GM15510 (cell line): ENCODE measurements around the gene POLA1.

ENCODE experiments used
- POLR2A ChIP-seq: IDR thresholded peaks from 3 replicates; pipeline ENCODE4 v1.6.1; 2011; ENCODE audit warnings: borderline replicate concordance; ENCODE audit not compliant: insufficient read length; ENCODE audit errors: extremely low read depth

POLA1 gene

DNA sequence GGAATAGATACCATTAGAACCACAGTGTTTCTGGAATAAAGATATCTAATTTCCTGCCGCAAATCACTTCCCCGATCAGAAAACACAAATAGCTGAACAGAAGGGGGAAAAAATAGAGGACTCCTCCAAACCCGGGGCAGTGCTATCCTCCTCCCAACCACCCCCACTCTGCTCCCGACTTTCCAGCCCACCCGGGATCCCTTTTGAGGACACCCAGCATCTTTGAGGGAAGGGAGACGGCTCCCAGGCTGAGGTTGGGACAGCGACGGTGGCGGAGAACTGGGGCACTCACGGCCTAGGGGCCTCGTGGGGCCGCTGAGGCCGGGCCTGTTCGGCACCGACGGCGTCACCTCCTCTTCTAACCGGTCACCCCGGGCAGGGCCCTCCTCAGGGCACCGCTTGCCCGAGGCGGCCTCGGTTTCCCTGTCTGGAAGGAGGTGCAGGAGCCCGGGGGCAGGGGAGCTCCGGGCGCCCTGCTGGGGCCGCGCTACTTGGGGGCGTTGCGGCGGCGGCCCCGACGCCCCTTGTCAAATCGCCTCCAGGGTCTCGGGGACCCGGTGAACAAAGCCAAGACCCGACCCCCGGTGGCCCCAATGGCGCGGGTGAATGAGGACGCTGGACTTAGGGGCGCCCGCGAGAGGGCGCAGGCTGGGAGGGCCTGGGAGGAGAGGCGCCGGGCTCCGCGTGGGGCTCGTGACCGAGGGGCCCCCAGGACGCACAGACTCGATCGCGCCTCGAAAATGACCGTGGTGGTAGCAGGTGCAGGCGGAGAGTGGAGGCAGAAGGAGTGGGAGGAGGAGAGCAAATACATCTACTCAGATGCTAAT, 329.0 kb downstream of the POLA1 start:
- TF ChIP-seq POLR2A = no peak

- no peak for TF ChIP-seq POLR2A
Observed at GRCh38 chrX:25023908-25024307, 330.2 kb downstream of the POLA1 start.

GRCh38 chrX:25025615-25026014, 331.9 kb downstream of the POLA1 start:
- no peak for TF ChIP-seq POLR2A

DNA sequence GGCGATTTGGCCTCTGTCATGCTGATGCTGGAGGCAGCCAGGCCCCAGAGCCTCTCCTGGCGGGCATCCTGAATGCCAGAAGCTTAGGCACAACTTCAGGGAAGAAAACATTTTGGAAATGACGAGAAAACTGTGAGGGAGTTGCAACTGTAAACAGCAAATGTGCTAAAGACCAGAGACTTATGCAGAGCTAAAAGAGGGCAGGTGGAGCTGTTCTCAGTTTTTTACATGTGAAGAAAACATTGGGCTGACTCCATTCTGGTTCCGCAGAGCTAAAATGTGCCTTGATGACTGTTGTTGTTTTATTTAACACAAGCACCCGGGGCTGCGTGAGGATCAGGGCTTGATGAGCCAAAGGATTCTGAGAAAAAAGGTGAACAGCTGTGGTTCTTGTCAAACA, 332.9 kb downstream of the POLA1 start:
- TF ChIP-seq POLR2A = no peak

DNA sequence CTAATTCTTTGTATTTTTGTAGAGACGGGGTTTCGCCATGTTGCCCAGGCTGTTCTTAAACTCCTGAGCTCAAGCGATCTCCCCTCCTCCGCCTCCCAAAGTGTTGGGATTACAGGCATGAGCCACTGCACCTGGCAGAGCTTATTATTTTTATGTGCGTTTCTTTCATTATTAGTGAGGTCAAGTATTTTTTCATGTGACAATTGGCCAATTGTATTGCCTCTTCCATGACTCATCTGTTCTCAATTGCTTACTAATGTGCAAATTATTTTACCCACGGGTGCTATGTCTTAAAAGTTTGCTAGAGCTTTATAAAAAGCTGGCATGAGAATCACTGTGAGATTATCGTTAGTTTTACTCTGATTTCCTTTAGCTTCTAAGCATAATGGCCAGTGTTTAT, 335.0 kb downstream of the POLA1 start:
- no peak for TF ChIP-seq POLR2A

DNA sequence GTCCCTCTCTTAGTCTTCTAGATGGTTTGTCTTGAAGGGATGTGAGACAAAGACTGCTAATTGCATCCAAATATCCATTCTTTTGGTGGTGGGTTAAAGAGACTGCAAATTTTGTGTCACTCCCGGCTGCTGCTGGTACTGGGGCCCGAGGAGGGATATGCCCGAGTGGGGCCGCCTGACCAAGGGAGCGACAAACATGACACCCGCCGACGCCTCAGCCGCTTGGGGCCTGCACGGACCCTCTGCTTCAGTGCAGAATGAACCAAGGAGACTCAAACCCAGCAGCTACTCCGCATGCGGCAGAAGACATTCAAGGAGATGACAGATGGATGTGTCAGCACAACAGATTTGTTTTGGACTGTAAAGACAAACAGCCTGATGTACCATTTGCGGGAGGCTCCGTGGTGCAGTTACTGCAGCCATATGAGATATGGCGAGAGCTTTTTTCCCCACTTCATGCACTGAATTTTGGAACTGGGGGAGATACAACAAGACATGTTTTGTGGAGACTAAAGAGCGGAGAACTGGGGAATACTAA, 335.6 kb downstream of the POLA1 start:
- no peak for TF ChIP-seq POLR2A

DNA sequence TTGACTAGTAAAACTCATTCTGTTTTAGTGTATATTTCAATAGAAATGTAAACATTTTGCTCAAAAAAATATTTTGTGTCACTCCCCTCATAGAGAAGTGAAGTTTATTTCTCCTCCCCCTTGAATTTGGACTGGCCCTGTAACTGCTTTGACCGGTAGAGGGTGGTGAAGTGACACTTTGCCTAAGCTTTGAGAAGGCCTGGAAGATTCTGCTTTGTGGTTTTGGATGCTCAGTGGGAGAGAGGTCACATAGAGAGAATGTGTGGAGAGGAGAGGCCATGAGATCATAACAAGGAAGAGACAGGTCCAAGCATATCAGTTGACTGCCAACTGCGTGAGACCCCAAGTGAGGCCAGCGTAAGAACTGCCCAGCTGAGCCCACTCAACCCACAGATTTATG, 341.2 kb downstream of the POLA1 start:
- no peak for TF ChIP-seq POLR2A

- no peak for TF ChIP-seq POLR2A
Observed at GRCh38 chrX:25039036-25039435, 345.3 kb downstream of the POLA1 start.

- no peak for TF ChIP-seq POLR2A
Observed at GRCh38 chrX:25043192-25043591, 349.5 kb downstream of the POLA1 start.
